Gastroesophageal sphincter (tissue), 4 donors: ENCODE data around the gene AFDN. TPM values are rescaled to one million over a fixed set of nuclear protein-coding genes. Genes with fewer than 3 reads are reported as not detected.

ENCODE experiments used
- ATAC-seq: fragments of 150-250 bp; one replicate; pipeline ENCODE4 v1.9.1; 2016; ENCODE audit warnings: mild to moderate bottlenecking, moderate library complexity
- H3K27ac ChIP-seq, 4 donors: fragments of 200-600 bp; sonication (generic) in 3 of 4; 1 replicate in 3 of 4; 2 replicates in 1 of 4; pipeline ENCODE4 v1.5.1; 2016 to 2019
- H3K27me3 ChIP-seq: fragments of 200-600 bp; sonication (generic); one replicate; pipeline ENCODE4 v1.5.1; 2019
- H3K36me3 ChIP-seq, 2 donors: fragments of 200-600 bp; sonication (generic); one replicate each; pipeline ENCODE4 v1.5.1; 2019; ENCODE audit warnings: control low read depth in 1 of 2
- H3K4me1 ChIP-seq, 3 donors: fragments of 200-600 bp; sonication (generic); 1 replicate in 2 of 3; 2 replicates in 1 of 3; pipeline ENCODE4 v1.5.1; 2016 to 2019; ENCODE audit warnings: control low read depth in 2 of 3
- H3K4me3 ChIP-seq, 2 donors: fragments of 200-600 bp; sonication (generic); one replicate each; pipeline ENCODE4 v1.5.1; 2019; ENCODE audit warnings: mild to moderate bottlenecking in 1 of 2, moderate library complexity in 1 of 2
- H3K9me3 ChIP-seq, 3 donors: fragments of 200-600 bp; sonication (generic); one replicate each; pipeline ENCODE4 v1.5.1; 2017 to 2019; ENCODE audit warnings: control low read depth in 2 of 3
- EP300 ChIP-seq: sonication (generic); formaldehyde crosslinking; IDR thresholded peaks from one replicate; pipeline ENCODE4 v1.6.1; 2017; ENCODE audit warnings: antibody characterized with exemption, mild to moderate bottlenecking
- POLR2A ChIP-seq, 2 donors: fragments of 450-650 bp; IDR thresholded peaks; one replicate each; pipeline ENCODE4 v1.6.1; 2017; ENCODE audit warnings: antibody characterized with exemption in 2 of 2, mild to moderate bottlenecking in 2 of 2, moderate library complexity in 1 of 2
- POLR2AphosphoS5 ChIP-seq: sonication (generic); formaldehyde crosslinking; IDR thresholded peaks from one replicate; pipeline ENCODE4 v1.6.1; 2017; ENCODE audit warnings: antibody characterized with exemption
- WGBS, 2 donors: methylation state at CpG; one replicate each; pipeline ENCODE4 v1.1.5; 2018; ENCODE audit warnings: low coverage in 1 of 2; 5-methylcytosine and 5-hydroxymethylcytosine counted together
- total RNA-seq, 4 donors: library from RNA; depleted of rRNA; stranded (reverse); fragments of >200 nt; gene quantifications; one replicate each; pipeline ENCODE4 v1.1.0, GENCODE V29; 2016
- TF ChIP-seq, protein P1 (sequence below), 4 experiments: fragments of 200-600 bp in 2 of 4; fragments of 450-650 bp in 2 of 4; sonication (generic) in 1 of 4; IDR thresholded peaks; one replicate each; pipeline ENCODE4 v1.5.1; 2017 to 2019; ENCODE audit warnings: antibody characterized with exemption in 4 of 4, mild to moderate bottlenecking in 2 of 4, moderate library complexity in 2 of 4

Gene AFDN
- total RNA-seq, 4 donors from 2014 or later: 60.7 to 98.4 (median 79.7) TPM

- no peaks in the 10 kb centered on the region for H3K4me1 ChIP-seq
- ATAC-seq: no peak
- H3K4me3 ChIP-seq: no peak overlapping the region
- no peaks in the 10 kb centered on the region for H3K27me3 ChIP-seq
- H3K27ac ChIP-seq: no peak overlapping the region
- H3K36me3 ChIP-seq: no peaks in the 10 kb centered on the region
- TF ChIP-seq, protein P1, sequence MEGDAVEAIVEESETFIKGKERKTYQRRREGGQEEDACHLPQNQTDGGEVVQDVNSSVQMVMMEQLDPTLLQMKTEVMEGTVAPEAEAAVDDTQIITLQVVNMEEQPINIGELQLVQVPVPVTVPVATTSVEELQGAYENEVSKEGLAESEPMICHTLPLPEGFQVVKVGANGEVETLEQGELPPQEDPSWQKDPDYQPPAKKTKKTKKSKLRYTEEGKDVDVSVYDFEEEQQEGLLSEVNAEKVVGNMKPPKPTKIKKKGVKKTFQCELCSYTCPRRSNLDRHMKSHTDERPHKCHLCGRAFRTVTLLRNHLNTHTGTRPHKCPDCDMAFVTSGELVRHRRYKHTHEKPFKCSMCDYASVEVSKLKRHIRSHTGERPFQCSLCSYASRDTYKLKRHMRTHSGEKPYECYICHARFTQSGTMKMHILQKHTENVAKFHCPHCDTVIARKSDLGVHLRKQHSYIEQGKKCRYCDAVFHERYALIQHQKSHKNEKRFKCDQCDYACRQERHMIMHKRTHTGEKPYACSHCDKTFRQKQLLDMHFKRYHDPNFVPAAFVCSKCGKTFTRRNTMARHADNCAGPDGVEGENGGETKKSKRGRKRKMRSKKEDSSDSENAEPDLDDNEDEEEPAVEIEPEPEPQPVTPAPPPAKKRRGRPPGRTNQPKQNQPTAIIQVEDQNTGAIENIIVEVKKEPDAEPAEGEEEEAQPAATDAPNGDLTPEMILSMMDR (IDR thresholded peaks at IDR 0.05): no peak
- TF ChIP-seq POLR2AphosphoS5 (no peak), EP300 (no peak), POLR2A (IDR thresholded peaks at IDR 0.05) (no peak)
- WGBS, 2 donors: 63 to 79% methylated on average over 5 of the region's 5 CpGs
- no peaks in the 10 kb centered on the region for H3K9me3 ChIP-seq
Observed at GRCh38 chr6:167988154-167988495, 161.4 kb downstream of the AFDN start.

GRCh38 chr6:167988945-167989841 lies 162.5 kb downstream of the AFDN start:
- no peak overlapping the region for H3K4me3 ChIP-seq
- 93 to 98% methylated on average over 7 to 10 of the region's 36 CpGs for WGBS, 2 donors
- no peaks in the 10 kb centered on the region for H3K9me3 ChIP-seq
- H3K36me3 ChIP-seq: no peaks in the 10 kb centered on the region
- no peaks in the 10 kb centered on the region for H3K27me3 ChIP-seq
- H3K27ac ChIP-seq: no peak overlapping the region
- no peaks in the 10 kb centered on the region for H3K4me1 ChIP-seq
- TF ChIP-seq POLR2AphosphoS5 (no peak), EP300 (no peak), POLR2A (IDR thresholded peaks at IDR 0.05) (no peak)
- TF ChIP-seq, protein P1 (IDR thresholded peaks at IDR 0.05): no peak
- ATAC-seq: no peak

- no peaks in the 10 kb centered on the region for H3K4me1 ChIP-seq
- WGBS, 2 donors: 94 to 96% methylated on average over 13 to 40 of the region's 75 CpGs
- H3K9me3 ChIP-seq: no peaks in the 10 kb centered on the region
- ATAC-seq: no peak
- H3K36me3 ChIP-seq: no peaks in the 10 kb centered on the region
- TF ChIP-seq POLR2A (IDR thresholded peaks at IDR 0.05): no peak
- TF ChIP-seq, protein P1 (IDR thresholded peaks at IDR 0.05): no peak
- TF ChIP-seq EP300: no peak
- no peak for TF ChIP-seq POLR2AphosphoS5
- H3K27ac ChIP-seq: no peak overlapping the region
- no peak overlapping the region for H3K4me3 ChIP-seq
- H3K27me3 ChIP-seq: no peaks in the 10 kb centered on the region
Observed at GRCh38 chr6:167990016-167990945, 163.6 kb downstream of the AFDN start.

DNA sequence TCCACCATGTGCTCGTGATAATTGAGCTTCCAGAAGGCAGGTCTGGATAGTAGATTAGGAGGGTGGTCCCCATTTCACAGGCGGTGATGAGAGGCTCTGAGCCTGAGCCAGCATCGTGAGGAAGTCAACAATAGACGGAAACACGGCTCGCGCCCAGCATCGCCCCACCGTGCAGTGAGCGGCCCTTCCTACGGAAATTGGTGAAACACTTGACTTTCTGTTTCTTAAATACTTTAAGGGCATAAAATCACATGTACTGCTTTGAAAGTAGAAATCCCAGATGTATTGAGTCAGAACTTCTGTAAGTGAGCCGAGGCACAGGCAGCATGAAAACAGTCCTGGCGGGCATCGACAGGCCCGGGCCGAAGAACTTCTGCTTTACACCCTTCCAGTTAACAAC lies 166.5 kb downstream of the AFDN start:
- 78 to 87% methylated on average over 14 to 16 of the region's 16 CpGs for WGBS, 2 donors
- no peak overlapping the region for H3K4me3 ChIP-seq
- no peaks in the 10 kb centered on the region for H3K9me3 ChIP-seq
- H3K4me1 ChIP-seq: no peaks in the 10 kb centered on the region
- peak; percentile 61 for ATAC-seq
- H3K27ac ChIP-seq: peak overlapping the region in 1 of 4 donors; percentile 31
- H3K27me3 ChIP-seq: peaks cover 11% of the 10 kb centered on the region
- no peaks in the 10 kb centered on the region for H3K36me3 ChIP-seq
- TF ChIP-seq, protein P1 (IDR thresholded peaks at IDR 0.05): no peak
- TF ChIP-seq POLR2AphosphoS5 (no peak), POLR2A (IDR thresholded peaks at IDR 0.05) (no peak), EP300 (no peak)
